Hypothalamus (tissue), 51 donors: ENCODE data around the gene ARHGAP22.
"Not testable (repeated sequence)": the region's sequence is repeated elsewhere in the genome, so short reads cannot be mapped to it uniquely, and the experiment has no call there.

Experiments
- DNase-seq, 51 donors: peaks; one replicate each; lab custom pipeline; 2025; lab: John Stamatoyannopoulos, UW

The ARHGAP22 gene

DNA sequence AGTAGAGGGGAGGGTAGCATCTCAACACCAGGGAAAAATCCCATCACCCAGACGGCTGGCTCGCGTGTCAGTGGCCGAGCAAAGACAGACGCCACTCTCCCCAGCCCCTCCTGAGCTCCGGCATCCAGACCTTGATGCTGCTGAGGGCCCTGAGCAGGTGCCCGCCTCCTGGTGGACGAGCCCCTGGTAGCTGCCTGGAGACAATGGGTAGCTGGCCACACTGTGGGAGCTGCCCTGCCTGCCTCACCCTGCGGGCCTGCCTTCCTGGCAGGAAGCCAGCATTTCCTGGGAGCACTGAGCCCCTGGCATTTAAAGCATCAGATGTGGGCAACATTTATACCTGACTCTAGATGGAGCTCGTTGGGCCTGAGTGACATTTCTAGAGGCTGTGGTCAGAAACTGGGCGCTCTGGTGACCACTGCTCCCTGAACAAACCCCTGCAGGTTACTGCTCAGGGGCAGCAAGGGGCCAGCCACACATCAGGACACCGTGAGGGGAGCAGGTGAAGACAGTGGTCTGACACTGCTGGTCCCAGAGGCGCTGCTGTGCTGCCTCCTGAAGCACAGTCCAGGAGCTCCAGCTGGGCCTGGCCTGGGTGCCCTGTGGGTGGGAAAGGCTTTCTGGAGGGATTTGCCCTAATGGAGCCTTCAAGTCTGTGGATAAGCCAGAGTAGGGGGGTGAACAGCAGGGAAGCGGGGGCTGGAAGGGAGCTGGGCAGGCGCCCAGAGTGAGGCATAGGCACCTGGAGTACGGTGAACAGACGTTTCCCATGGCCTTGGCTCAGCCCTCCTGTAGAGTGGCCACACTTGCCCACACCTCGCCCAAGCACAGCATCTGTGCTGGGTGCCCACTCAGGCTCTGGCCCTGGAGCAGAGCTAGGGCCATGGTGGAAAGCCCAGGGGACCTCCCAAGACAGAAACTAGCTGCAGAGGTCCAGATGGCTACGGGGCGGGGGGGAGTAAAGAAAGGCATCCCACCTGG, 159.7 kb downstream of the ARHGAP22 start:
- DNase-seq: no peak

DNA sequence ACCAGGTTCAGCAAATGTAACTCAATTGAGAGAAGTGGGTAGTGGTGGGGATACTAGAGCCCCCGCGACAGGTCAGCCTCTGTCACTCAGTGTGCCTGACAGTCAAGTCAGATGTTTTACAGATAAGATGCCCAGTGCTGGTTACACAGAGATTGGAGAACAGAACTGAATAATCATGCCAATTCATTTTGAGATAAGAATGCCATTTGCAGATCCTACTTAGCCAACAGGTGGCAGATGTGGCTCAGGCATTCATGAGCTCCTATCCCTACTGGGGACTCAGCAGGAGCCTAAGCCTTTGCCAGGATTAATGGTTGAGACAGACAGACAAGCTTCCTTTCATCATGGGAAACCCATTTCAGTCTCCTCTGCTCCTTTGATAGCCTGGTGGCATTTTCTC, 160.6 kb downstream of the ARHGAP22 start:
- DNase-seq: peak in 1 of 51 donors; percentile 11

- DNase-seq: no peak
Measured at GRCh38 chr10:48442809-48443177, 162.1 kb downstream of the ARHGAP22 start.

GRCh38 chr10:48442090-48442808, 162.6 kb downstream of the ARHGAP22 start:
- DNase-seq: no peak

DNA sequence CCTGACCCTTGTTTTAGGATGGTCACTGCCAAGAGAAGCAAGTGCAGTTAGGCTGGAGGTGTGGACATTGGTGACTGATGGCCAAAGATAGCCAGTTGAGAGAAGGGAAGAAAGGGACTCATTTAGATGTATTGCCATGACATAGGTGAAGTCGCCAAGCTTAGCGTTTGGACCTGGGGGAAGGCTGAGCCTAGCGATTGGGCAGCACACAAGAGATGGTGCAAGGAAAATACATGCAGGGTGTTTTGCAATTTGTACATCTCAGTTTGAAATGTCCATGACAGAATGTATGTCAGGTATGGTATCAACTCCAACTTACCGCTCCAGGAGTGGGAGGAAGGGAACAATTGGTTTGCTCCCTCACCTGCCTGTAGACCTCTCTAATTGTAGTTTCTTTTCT, 164.1 kb downstream of the ARHGAP22 start:
- no peak for DNase-seq

GRCh38 chr10:48439581-48440041, 165.3 kb downstream of the ARHGAP22 start:
- no peak for DNase-seq

DNA sequence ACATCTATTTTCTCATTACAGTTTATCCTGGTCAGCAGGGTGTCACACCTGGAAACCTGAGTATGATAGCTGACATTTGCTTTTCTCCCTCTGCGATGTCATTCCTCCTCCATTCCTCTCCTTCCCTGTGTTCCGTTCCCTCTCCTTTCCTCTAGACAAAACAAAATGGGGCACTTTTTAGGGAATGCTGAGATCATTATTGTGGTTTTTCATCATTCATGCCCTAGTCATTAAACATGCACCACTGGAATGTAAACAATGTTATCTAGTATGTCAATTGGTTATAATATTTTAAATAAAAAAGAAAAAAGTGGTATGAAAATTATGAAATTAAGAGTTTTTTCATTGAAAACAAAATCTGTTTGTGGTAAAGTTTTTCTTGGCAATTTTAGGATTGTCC, 165.8 kb downstream of the ARHGAP22 start:
- no peak for DNase-seq

DNA sequence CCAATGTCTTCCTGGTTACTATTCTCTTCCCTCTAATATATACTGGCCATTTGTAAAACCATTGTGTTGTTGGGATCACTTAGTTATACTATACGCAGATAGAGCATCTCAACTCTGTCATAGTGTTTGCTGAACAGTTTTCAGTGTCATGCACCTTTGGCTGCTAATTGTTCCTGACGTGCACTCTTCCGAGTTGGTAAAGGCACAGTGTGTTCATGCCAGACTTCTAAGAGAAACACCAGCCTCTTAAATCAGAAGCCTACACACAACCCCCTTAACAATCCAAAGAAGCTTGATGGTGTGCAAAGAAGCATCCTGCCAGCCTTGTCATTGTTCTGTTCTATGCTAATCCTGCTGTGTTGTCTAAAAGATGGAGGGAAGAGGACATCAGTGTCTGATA, 167.3 kb downstream of the ARHGAP22 start:
- DNase-seq: no peak

GRCh38 chr10:48431871-48432270, 173.0 kb downstream of the ARHGAP22 start:
- no peak for DNase-seq

GRCh38 chr10:48430402-48430993, 174.4 kb downstream of the ARHGAP22 start:
- DNase-seq: no peak

- DNase-seq: no peak
Measured at GRCh38 chr10:48429309-48429708, 175.6 kb downstream of the ARHGAP22 start.

- DNase-seq: no peak
Measured at GRCh38 chr10:48428896-48429295, 176.0 kb downstream of the ARHGAP22 start.

GRCh38 chr10:48423884-48424283, 181.0 kb downstream of the ARHGAP22 start:
- no peak for DNase-seq

DNA sequence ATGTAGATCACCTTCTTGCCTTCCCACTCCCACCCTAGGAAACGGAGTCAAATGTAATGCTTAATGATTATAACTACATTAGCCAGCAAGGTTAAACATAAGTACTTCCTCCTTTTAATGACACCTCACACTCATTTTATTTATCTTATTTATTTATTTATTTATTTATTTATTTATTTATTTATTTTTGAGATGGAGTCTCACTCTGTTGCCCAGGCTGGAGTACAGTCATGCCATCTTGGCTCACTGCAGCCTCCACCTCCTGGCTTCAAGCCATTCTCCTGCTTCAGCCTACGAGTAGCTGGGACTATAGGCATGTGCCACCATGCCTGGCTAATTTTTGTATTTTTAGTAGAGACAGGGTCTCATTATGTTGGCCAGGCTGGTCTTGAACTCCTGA, 183.0 kb downstream of the ARHGAP22 start:
- DNase-seq: not testable (repeated sequence)

GRCh38 chr10:48419714-48420113, 185.2 kb downstream of the ARHGAP22 start:
- no peak for DNase-seq

DNA sequence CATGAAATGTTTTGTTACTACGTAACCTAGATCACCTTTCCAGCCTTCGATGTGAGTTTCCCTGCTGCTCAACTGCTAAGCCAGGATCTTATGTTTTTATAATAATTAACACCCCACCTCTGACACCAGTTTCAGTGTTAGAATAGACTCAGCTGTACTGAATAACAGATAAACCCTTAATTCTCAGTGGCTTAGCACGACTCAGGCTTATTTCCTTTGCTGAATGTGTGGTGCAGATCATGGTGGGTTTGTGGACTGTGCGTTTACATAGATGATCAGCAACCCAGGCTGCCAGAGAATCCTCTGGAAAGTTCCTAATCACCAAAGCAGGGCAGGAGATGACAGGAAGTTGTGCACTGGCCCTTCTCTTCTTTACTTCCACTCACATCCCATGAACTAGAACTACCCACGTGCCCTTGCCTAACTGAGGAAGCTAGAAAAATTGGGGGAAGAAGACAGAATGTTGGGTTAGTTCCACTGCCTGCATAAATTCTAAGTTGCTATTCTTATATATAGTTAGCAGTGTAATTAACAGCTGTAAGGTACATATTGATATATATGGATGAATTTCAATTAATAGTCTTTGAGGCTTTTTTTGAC, 186.6 kb downstream of the ARHGAP22 start:
- DNase-seq: no peak

DNA sequence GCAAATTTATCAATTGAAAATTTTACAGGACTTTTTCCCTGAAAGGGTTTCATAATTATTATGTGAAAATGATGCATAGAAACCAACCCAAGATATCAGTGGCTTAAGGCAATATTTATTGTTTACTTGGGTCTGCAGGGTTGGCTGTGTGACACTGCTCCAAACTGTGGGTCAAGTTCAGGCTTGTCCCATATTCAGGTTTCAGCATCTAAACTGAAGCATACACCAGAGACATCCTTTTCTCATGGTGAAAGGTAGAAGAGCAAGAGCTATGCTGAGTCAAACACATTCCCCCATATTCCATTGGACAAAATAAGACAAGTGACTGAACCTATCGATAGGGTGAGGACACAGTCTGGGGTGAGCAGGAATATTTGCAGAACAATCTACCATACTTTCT, 187.5 kb downstream of the ARHGAP22 start:
- DNase-seq: no peak

DNA sequence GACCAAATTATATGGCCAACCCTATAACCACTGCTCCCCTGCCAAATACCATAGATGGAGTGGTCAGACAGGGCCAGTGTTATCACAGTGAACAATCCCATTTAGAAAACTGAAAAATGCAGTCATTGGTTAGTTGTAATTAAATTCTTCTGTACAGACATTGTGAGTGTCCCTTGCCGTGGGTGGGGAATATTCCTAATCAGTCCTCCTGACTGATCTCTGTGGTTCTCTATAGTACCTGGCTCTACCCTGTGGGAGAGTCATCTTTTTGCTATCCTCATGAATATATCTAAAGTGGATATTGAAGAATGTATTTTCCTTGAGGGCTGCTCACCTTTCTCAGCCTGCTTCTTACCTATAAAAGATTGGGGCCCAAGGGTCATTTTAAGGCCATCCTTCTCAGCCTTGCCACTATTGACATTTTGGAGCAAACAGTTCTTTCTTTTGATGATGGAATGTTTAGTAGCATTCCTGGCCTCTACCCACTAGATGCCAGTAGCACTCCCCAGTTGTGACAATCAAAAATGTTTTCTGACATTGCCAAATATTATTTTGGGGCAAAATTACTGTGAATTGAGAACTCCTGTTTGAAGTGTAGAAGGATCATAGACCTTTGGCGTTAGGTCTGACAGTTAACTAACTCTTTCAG, 188.2 kb downstream of the ARHGAP22 start:
- no peak for DNase-seq

DNA sequence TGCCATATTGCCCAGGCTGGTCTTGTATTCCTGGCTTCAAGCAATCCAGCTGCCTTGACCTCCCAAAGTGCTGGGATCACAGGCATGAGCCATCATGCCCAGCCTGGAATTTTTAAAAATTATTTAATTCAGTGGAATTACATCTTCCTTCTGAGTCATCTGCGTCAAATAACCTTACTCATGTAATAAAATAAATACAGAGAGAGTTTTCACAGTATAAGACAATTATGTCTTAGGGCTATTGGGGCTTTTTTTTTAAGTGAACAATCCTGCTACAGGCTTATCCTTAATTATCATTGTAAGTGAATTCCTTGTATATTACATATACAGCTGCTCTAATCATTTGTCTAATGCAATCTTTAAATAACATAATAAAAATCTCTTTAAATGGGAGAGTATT, 190.1 kb downstream of the ARHGAP22 start:
- no peak for DNase-seq

GRCh38 chr10:48414160-48414559, 190.7 kb downstream of the ARHGAP22 start:
- no peak for DNase-seq
